ENCODE results near the gene TNC. TPM values are rescaled to one million over a fixed set of nuclear protein-coding genes. Genes with fewer than 3 reads are reported as not detected.

Gene TNC
- 1.2 and 12.4 TPM in 2 replicates for total RNA-seq

GRCh38 chr9:115117999-115118878 is at the start of gene TNC:
Gene TNC (minus strand): TSS chr9:115118157. CDS start chr9:115091018, 27,139 bp downstream.

Other genes starting within 250 kb of the TNC start
- gene TNFSF8, start 187.6 kb downstream of the TNC start, total RNA-seq: not detected in 2 replicates

Data from pericardium fibroblast (primary cell).